ENCODE data around the gene DMD.

Gene DMD

GRCh38 chrX:31186693-31187338 lies 2024.5 kb downstream of the DMD start:
- Mint-ChIP-seq H3K27ac (ENCODE audit: low read depth) (no peak overlapping the region), H3K27me3 (no peaks in the 10 kb centered on the region), H3K4me1 (no peaks in the 10 kb centered on the region)

GRCh38 chrX:31185884-31186283 lies 2025.5 kb downstream of the DMD start:
- Mint-ChIP-seq H3K27ac (ENCODE audit: low read depth) (no peak overlapping the region), H3K4me3 (no peak overlapping the region), H3K4me1 (no peaks in the 10 kb centered on the region)

More at GRCh38 chrX:31186693-31187338, 2024.5 kb downstream of the DMD start:
- no peak overlapping the region for H3K4me3 Mint-ChIP-seq
- H3K36me3 Mint-ChIP-seq (ENCODE audit: insufficient read depth) = no peaks in the 10 kb centered on the region
- no peaks in the 10 kb centered on the region for H3K9me3 Mint-ChIP-seq
- ATAC-seq (replicated peaks; ENCODE audit: extremely low read depth, poor library complexity, severe bottlenecking) (no peak), DNase-seq (ENCODE audit: low spot score in 2 of 2) (no peak)

GRCh38 chrX:31181377-31182000 lies 2029.9 kb downstream of the DMD start:
- H3K4me1 Mint-ChIP-seq = no peaks in the 10 kb centered on the region
- H3K27ac Mint-ChIP-seq (ENCODE audit: low read depth) = no peak overlapping the region
- DNase-seq (ENCODE audit: low spot score in 2 of 2) (no peak), ATAC-seq (replicated peaks; ENCODE audit: extremely low read depth, poor library complexity, severe bottlenecking) (no peak)
- no peaks in the 10 kb centered on the region for H3K9me3 Mint-ChIP-seq
- H3K27me3 Mint-ChIP-seq = no peaks in the 10 kb centered on the region
- H3K4me3 Mint-ChIP-seq = no peak overlapping the region
- H3K36me3 Mint-ChIP-seq (ENCODE audit: insufficient read depth) = no peaks in the 10 kb centered on the region

More at GRCh38 chrX:31185884-31186283, 2025.5 kb downstream of the DMD start:
- Mint-ChIP-seq H3K27me3 (no peaks in the 10 kb centered on the region), H3K9me3 (no peaks in the 10 kb centered on the region), H3K36me3 (ENCODE audit: insufficient read depth) (no peaks in the 10 kb centered on the region)
- ATAC-seq (replicated peaks; ENCODE audit: extremely low read depth, poor library complexity, severe bottlenecking) (no peak), DNase-seq (ENCODE audit: low spot score in 2 of 2) (no peak)

- ATAC-seq (replicated peaks; ENCODE audit: extremely low read depth, poor library complexity, severe bottlenecking) = no peak
- H3K9me3 Mint-ChIP-seq = no peaks in the 10 kb centered on the region
- DNase-seq (ENCODE audit: low spot score in 2 of 2) = no peak
- no peaks in the 10 kb centered on the region for H3K4me1 Mint-ChIP-seq
- no peaks in the 10 kb centered on the region for H3K27me3 Mint-ChIP-seq
- no peak overlapping the region for H3K27ac Mint-ChIP-seq (ENCODE audit: low read depth)
- no peaks in the 10 kb centered on the region for H3K36me3 Mint-ChIP-seq (ENCODE audit: insufficient read depth)
- H3K4me3 Mint-ChIP-seq = no peak overlapping the region
Observed at GRCh38 chrX:31179203-31179602, 2032.1 kb downstream of the DMD start.

GRCh38 chrX:31178769-31179125 lies 2032.6 kb downstream of the DMD start:
- Mint-ChIP-seq H3K27ac (ENCODE audit: low read depth) (no peak overlapping the region), H3K4me3 (no peak overlapping the region), H3K4me1 (no peaks in the 10 kb centered on the region), H3K9me3 (no peaks in the 10 kb centered on the region), H3K27me3 (no peaks in the 10 kb centered on the region), H3K36me3 (ENCODE audit: insufficient read depth) (no peaks in the 10 kb centered on the region)
- no peak for DNase-seq (ENCODE audit: low spot score in 2 of 2)
- ATAC-seq (replicated peaks; ENCODE audit: extremely low read depth, poor library complexity, severe bottlenecking) = no peak

GRCh38 chrX:31178064-31178768 lies 2033.1 kb downstream of the DMD start:
- Mint-ChIP-seq H3K4me3 (no peak overlapping the region), H3K36me3 (ENCODE audit: insufficient read depth) (no peaks in the 10 kb centered on the region), H3K9me3 (no peaks in the 10 kb centered on the region), H3K4me1 (no peaks in the 10 kb centered on the region), H3K27ac (ENCODE audit: low read depth) (no peak overlapping the region), H3K27me3 (no peaks in the 10 kb centered on the region)
- DNase-seq (ENCODE audit: low spot score in 2 of 2) (no peak), ATAC-seq (replicated peaks; ENCODE audit: extremely low read depth, poor library complexity, severe bottlenecking) (no peak)

GRCh38 chrX:31170792-31171191 lies 2040.6 kb downstream of the DMD start:
- H3K4me3 Mint-ChIP-seq = no peak overlapping the region
- H3K27me3 Mint-ChIP-seq = no peaks in the 10 kb centered on the region
- H3K27ac Mint-ChIP-seq (ENCODE audit: low read depth) = no peak overlapping the region
- ATAC-seq (replicated peaks; ENCODE audit: extremely low read depth, poor library complexity, severe bottlenecking) = no peak
- H3K36me3 Mint-ChIP-seq (ENCODE audit: insufficient read depth) = no peaks in the 10 kb centered on the region
- no peak for DNase-seq (ENCODE audit: low spot score in 2 of 2)
- no peaks in the 10 kb centered on the region for H3K9me3 Mint-ChIP-seq
- no peaks in the 10 kb centered on the region for H3K4me1 Mint-ChIP-seq

GRCh38 chrX:31168551-31168950 lies 2042.8 kb downstream of the DMD start:
- DNase-seq (ENCODE audit: low spot score in 2 of 2) = no peak
- Mint-ChIP-seq H3K4me3 (no peak overlapping the region), H3K36me3 (ENCODE audit: insufficient read depth) (no peaks in the 10 kb centered on the region), H3K27me3 (peaks cover 9% of the 10 kb centered on the region), H3K9me3 (peaks cover 12% of the 10 kb centered on the region), H3K27ac (ENCODE audit: low read depth) (no peak overlapping the region), H3K4me1 (no peaks in the 10 kb centered on the region)
- ATAC-seq (replicated peaks; ENCODE audit: extremely low read depth, poor library complexity, severe bottlenecking) = no peak

GRCh38 chrX:31166832-31167231 lies 2044.5 kb downstream of the DMD start:
- no peak for ATAC-seq (replicated peaks; ENCODE audit: extremely low read depth, poor library complexity, severe bottlenecking)
- no peak overlapping the region for H3K4me3 Mint-ChIP-seq

GRCh38 chrX:31166416-31166815 lies 2044.9 kb downstream of the DMD start:
- Mint-ChIP-seq H3K27ac (ENCODE audit: low read depth) (no peak overlapping the region), H3K4me1 (no peaks in the 10 kb centered on the region), H3K36me3 (ENCODE audit: insufficient read depth) (no peaks in the 10 kb centered on the region), H3K4me3 (no peak overlapping the region), H3K27me3 (peaks cover 9% of the 10 kb centered on the region), H3K9me3 (peaks cover 19% of the 10 kb centered on the region)
- ATAC-seq (replicated peaks; ENCODE audit: extremely low read depth, poor library complexity, severe bottlenecking) (no peak), DNase-seq (ENCODE audit: low spot score in 2 of 2) (no peak)

More at GRCh38 chrX:31166832-31167231, 2044.5 kb downstream of the DMD start:
- Mint-ChIP-seq H3K9me3 (peaks cover 19% of the 10 kb centered on the region), H3K36me3 (ENCODE audit: insufficient read depth) (no peaks in the 10 kb centered on the region), H3K27ac (ENCODE audit: low read depth) (no peak overlapping the region), H3K4me1 (no peaks in the 10 kb centered on the region), H3K27me3 (peaks cover 9% of the 10 kb centered on the region)
- no peak for DNase-seq (ENCODE audit: low spot score in 2 of 2)

GRCh38 chrX:31165241-31166035 lies 2045.9 kb downstream of the DMD start:
- no peak overlapping the region for H3K27ac Mint-ChIP-seq (ENCODE audit: low read depth)
- no peak overlapping the region for H3K4me3 Mint-ChIP-seq
- H3K9me3 Mint-ChIP-seq = peaks cover 19% of the 10 kb centered on the region

GRCh38 chrX:31154946-31155345 lies 2056.4 kb downstream of the DMD start:
- no peak overlapping the region for H3K27ac Mint-ChIP-seq (ENCODE audit: low read depth)
- H3K36me3 Mint-ChIP-seq (ENCODE audit: insufficient read depth) = no peaks in the 10 kb centered on the region

More at GRCh38 chrX:31165241-31166035, 2045.9 kb downstream of the DMD start:
- ATAC-seq (replicated peaks; ENCODE audit: extremely low read depth, poor library complexity, severe bottlenecking) (no peak), DNase-seq (ENCODE audit: low spot score in 2 of 2) (no peak)
- no peaks in the 10 kb centered on the region for H3K4me1 Mint-ChIP-seq
- no peaks in the 10 kb centered on the region for H3K36me3 Mint-ChIP-seq (ENCODE audit: insufficient read depth)
- peaks cover 9% of the 10 kb centered on the region for H3K27me3 Mint-ChIP-seq

More at GRCh38 chrX:31154946-31155345, 2056.4 kb downstream of the DMD start:
- no peak overlapping the region for H3K4me3 Mint-ChIP-seq
- peaks cover 4% of the 10 kb centered on the region for H3K9me3 Mint-ChIP-seq
- DNase-seq (ENCODE audit: low spot score in 2 of 2) (no peak), ATAC-seq (replicated peaks; ENCODE audit: extremely low read depth, poor library complexity, severe bottlenecking) (no peak)
- no peaks in the 10 kb centered on the region for H3K27me3 Mint-ChIP-seq
- no peaks in the 10 kb centered on the region for H3K4me1 Mint-ChIP-seq

Measured in central memory CD8-positive, alpha-beta T cell (primary cell).